NCI-H748 treated with DMSO at 0.1 percent for 48 hours (cell line): ENCODE data around the gene GALNT18.
A peak's percentile ranks its signal among the peaks of the same experiment; 100 is the strongest.

ENCODE experiments used
- DNase-seq: peaks from one replicate; lab custom pipeline; 2025; lab: John Stamatoyannopoulos, UW

GALNT18 gene

GRCh38 chr11:11428714-11429113 is 193.1 kb downstream of the GALNT18 start:
- no peak for DNase-seq

GRCh38 chr11:11427542-11427941 is 194.3 kb downstream of the GALNT18 start:
- DNase-seq: peak; percentile 87

- peak; percentile 87 for DNase-seq
Measured at GRCh38 chr11:11427140-11427539, 194.7 kb downstream of the GALNT18 start.

GRCh38 chr11:11426226-11426952 is 195.4 kb downstream of the GALNT18 start:
- no peak for DNase-seq

GRCh38 chr11:11425806-11426205 is 196.0 kb downstream of the GALNT18 start:
- DNase-seq: no peak

GRCh38 chr11:11424688-11425087 is 197.1 kb downstream of the GALNT18 start:
- no peak for DNase-seq

- DNase-seq: peak; percentile 71
Measured at GRCh38 chr11:11422411-11423128, 199.2 kb downstream of the GALNT18 start.

- DNase-seq: no peak
Measured at GRCh38 chr11:11421509-11421908, 200.3 kb downstream of the GALNT18 start.

- no peak for DNase-seq
Measured at GRCh38 chr11:11420899-11421285, 200.9 kb downstream of the GALNT18 start.

GRCh38 chr11:11420191-11420898 is 201.5 kb downstream of the GALNT18 start:
- no peak for DNase-seq

- no peak for DNase-seq
Measured at GRCh38 chr11:11419747-11420146, 202.1 kb downstream of the GALNT18 start.

- no peak for DNase-seq
Measured at GRCh38 chr11:11416917-11417316, 204.9 kb downstream of the GALNT18 start.

GRCh38 chr11:11416502-11416901 is 205.3 kb downstream of the GALNT18 start:
- no peak for DNase-seq

- DNase-seq: no peak
Measured at GRCh38 chr11:11415901-11416300, 205.9 kb downstream of the GALNT18 start.

- DNase-seq: no peak
Measured at GRCh38 chr11:11414996-11415395, 206.8 kb downstream of the GALNT18 start.

- no peak for DNase-seq
Measured at GRCh38 chr11:11413776-11414175, 208.0 kb downstream of the GALNT18 start.

- DNase-seq: no peak
Measured at GRCh38 chr11:11411401-11411985, 210.3 kb downstream of the GALNT18 start.

GRCh38 chr11:11409901-11410300 is 211.9 kb downstream of the GALNT18 start:
- DNase-seq: no peak

GRCh38 chr11:11409224-11409623 is 212.6 kb downstream of the GALNT18 start:
- no peak for DNase-seq

GRCh38 chr11:11408436-11409221 is 213.2 kb downstream of the GALNT18 start:
- no peak for DNase-seq

GRCh38 chr11:11407763-11408084 is 214.1 kb downstream of the GALNT18 start:
- DNase-seq: no peak
